Activated CD4-positive, alpha-beta T cell treated with anti-CD3 and anti-CD28 coated beads, Interleukin-2, amount 10 ng/mL, durations not matched to agents 24 days and 14 days (primary cell): ENCODE measurements around the gene VAV1. TPM values are rescaled to one million over a fixed set of nuclear protein-coding genes. Genes with fewer than 3 reads are reported as not detected.
"Not testable (repeated sequence)": the region's sequence is repeated elsewhere in the genome, so short reads cannot be mapped to it uniquely, and the experiment has no call there.

Experiments
- DNase-seq: peaks from one replicate; pipeline ENCODE4 v3.0.0; 2022
- H3K27ac Mint-ChIP-seq: one replicate; pipeline ENCODE4 v1.8.0; 2022; ENCODE audit warnings: mild to moderate bottlenecking, mixed read lengths
- H3K27me3 Mint-ChIP-seq: one replicate; pipeline ENCODE4 v1.8.0; 2022; ENCODE audit warnings: mixed read lengths
- H3K36me3 Mint-ChIP-seq: one replicate; pipeline ENCODE4 v1.8.0; 2022; ENCODE audit warnings: low read depth, mild to moderate bottlenecking, mixed read lengths
- H3K4me1 Mint-ChIP-seq: one replicate; pipeline ENCODE4 v1.8.0; 2021; ENCODE audit warnings: mixed read lengths
- H3K4me3 Mint-ChIP-seq: one replicate; pipeline ENCODE4 v1.8.0; 2022; ENCODE audit warnings: mild to moderate bottlenecking, moderate library complexity, mixed read lengths
- H3K9me3 Mint-ChIP-seq: one replicate; pipeline ENCODE4 v1.8.0; 2021; ENCODE audit warnings: mixed read lengths
- intact Hi-C: fragments of 100-400 bp; cut with micrococcal nuclease; formaldehyde crosslinking; loops from one replicate; pipeline ENCODE4 v1.15.1; 2023
- total RNA-seq: library from RNA; stranded (reverse); gene quantifications from 2 replicates; pipeline ENCODE4 v1.2.3, GENCODE V29; 2022

Gene VAV1
- total RNA-seq, 1 donor from 2014 or later = 78.9 TPM

DNA sequence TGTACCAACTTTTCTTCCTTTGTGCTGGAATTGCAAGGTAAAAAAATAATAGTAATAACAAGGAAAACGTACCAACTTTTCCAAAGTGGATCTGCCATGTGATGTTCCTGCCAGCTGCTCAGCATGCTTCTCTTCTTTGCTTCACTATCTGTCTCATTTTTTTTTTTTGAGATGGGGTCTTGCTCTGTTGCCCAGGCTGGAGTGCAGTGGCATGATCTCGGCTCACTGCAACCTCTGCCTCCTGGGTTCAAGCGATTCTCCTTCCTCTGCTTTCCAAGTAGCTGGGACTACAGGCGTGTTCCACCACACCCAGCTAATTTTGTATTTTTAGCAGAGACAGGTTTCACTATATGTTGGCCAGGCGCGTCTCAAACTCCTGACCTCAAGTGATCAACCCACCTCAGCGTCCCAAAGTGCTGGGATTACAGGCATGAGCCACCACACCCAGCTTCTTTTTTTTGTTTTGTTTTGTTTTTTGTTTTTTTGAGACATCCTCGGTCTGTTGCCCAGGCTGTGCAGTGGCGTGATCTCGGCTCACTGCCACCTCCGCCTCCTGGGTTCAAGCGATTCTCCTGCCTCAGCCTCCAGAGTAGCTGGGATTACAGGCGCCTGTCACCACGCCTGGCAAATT, 27.8 kb downstream of the VAV1 start:
- DNase-seq = peak; percentile 74
- peak overlapping the region; percentile 93 for H3K4me3 Mint-ChIP-seq
- peaks cover 38% of the 10 kb centered on the region for H3K36me3 Mint-ChIP-seq
- peak overlapping the region; percentile 99 for H3K27ac Mint-ChIP-seq
- not testable (repeated sequence) for H3K27me3 Mint-ChIP-seq, H3K9me3 Mint-ChIP-seq
- intact Hi-C loops = loop anchor here (2.0 to 5.0 kb wide), 4 partner anchors 63 to 373 kb away; partner anchors contain the start of gene GPR108
- H3K4me1 Mint-ChIP-seq = peaks cover 60% of the 10 kb centered on the region

DNA sequence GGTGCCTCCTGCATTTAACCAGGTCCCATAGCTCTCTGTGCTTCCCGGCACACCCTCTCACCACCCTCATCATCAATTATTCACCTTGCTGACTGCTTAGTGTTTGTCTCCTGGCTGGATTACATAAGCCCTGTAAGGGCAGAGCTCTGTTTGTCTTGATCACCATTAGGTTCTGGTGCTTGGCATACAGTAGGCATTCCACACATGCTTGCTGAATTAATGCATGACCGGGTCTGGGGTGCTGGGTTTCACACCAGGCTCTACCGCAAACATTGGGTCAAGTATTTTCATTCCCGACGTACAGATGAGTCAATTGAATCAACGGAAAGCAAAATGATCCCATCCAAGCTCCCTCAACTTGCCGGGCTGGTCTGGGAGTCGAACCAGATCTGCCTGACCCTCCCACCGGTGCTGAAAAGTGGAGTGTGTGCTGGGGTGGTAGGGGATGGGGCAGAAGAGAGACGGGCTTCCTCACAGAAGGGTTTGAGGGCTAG, 28.5 kb downstream of the VAV1 start:
- Mint-ChIP-seq H3K9me3 (no peaks in the 10 kb centered on the region), H3K27ac (peak overlapping the region; percentile 99), H3K4me3 (peak overlapping the region; percentile 93), H3K4me1 (peaks cover 58% of the 10 kb centered on the region), H3K27me3 (no peaks in the 10 kb centered on the region), H3K36me3 (peaks cover 34% of the 10 kb centered on the region)
- intact Hi-C loops = loop anchor here (1.0 to 5.0 kb wide), 5 partner anchors 28 to 374 kb away; partner anchors contain the start of gene GPR108
- no peak for DNase-seq

DNA sequence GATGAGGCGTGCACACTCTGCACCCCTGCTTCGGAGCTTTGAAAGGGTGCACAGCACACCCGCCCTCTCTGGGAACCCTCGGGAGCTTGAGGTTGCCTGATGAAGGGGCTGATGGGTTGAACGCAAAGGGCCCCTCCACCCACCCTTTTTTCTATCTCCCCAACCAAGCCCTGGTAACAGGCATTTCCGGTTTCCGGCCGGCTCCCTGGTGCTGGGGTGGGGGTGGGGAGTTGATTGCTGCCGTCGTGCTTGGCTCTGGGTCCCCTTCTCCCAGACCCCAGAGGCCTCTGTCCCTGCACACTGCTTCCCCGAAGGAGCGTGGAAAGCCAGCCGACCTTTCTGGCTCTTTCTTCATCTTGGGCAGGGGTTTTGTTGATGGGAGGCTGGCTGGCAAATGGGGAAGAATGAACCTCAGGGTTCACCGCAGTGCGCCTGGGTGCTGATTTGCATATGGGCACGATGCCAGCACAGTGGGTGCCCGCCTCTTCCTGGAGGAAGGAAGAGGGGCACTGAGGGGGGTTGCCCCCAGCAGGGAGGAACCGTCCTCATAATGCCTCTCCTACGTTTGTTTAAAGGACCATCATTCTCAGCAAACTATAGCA, 29.1 kb downstream of the VAV1 start:
- Mint-ChIP-seq H3K4me1 (peaks cover 55% of the 10 kb centered on the region), H3K4me3 (peak overlapping the region; percentile 93), H3K27ac (peak overlapping the region; percentile 99), H3K9me3 (no peaks in the 10 kb centered on the region), H3K36me3 (peaks cover 33% of the 10 kb centered on the region), H3K27me3 (no peaks in the 10 kb centered on the region)
- intact Hi-C loops = loop anchor here (1.0 to 5.0 kb wide), 7 partner anchors 13 to 374 kb away; partner anchors contain the start of genes GPR108 and SH2D3A
- peak; percentile 93 for DNase-seq

DNA sequence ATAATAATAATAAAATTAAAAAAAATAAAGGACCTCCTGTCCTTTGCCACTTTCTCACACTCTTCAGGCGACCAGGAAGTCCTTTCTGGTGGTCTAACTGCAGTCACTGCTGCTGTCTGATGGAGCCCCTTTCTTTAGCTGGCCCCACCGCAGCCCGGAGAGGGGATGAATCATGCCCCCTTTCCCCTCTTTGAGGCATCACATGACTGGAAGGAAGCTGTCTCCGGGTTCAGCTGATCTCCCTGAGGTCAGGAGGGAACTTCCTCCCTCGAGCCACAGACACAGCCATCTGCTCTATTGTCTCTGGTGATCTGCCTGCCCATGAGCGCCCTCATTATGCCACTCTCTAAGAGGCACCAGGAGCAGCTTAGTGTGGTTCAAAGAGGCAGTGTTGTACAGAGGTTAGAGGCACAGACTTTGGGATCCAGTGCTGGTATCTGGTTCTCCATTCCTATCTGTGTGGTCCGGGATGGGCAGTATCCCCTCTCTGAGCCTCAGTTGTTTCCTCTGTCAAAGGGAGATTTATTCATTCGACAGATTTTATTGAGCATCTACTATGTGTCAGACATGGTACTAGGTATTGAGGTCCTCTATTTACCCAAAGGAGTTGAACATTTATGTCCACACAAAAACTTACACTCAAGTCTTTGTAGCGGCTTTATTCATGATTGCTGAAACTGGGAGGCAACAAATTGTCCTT, 30.0 kb downstream of the VAV1 start:
- DNase-seq = peak; percentile 90
- peaks cover 50% of the 10 kb centered on the region for H3K4me1 Mint-ChIP-seq
- H3K27ac Mint-ChIP-seq = peak overlapping the region; percentile 99
- H3K4me3 Mint-ChIP-seq = peak overlapping the region; percentile 93
- H3K27me3 Mint-ChIP-seq = no peaks in the 10 kb centered on the region
- no peaks in the 10 kb centered on the region for H3K9me3 Mint-ChIP-seq
- intact Hi-C loops = loop anchor here (1.0 to 5.0 kb wide), 4 partner anchors 12 to 375 kb away; partner anchors contain the start of gene SH2D3A
- H3K36me3 Mint-ChIP-seq = peaks cover 32% of the 10 kb centered on the region

DNA sequence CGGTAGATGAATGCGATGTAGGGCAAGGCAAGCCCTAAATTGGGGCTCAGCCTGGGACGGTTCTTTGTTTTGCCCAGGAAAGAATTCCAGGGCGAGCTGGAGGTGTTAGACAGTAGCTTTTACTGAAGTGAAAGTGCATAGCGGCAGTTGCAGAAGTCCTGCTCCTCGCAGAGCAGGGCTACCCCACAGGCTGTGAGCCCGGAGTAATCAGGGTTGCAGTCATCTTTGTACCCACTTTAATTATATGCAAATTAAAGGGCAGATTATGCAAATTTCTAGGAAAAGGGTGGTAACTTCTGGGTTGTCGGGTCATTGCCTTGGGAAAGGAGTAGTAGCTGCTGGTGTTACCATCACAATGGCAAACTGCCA, 30.5 kb downstream of the VAV1 start:
- peaks cover 32% of the 10 kb centered on the region for H3K36me3 Mint-ChIP-seq
- intact Hi-C loops = loop anchor here (5.0 kb wide), 2 partner anchors 141 to 376 kb away; no protein-coding TSS in a partner anchor
- DNase-seq = peak; percentile 59
- H3K4me1 Mint-ChIP-seq = peaks cover 45% of the 10 kb centered on the region
- no peaks in the 10 kb centered on the region for H3K9me3 Mint-ChIP-seq
- peak overlapping the region; percentile 99 for H3K27ac Mint-ChIP-seq
- peak overlapping the region; percentile 93 for H3K4me3 Mint-ChIP-seq
- H3K27me3 Mint-ChIP-seq = no peaks in the 10 kb centered on the region

DNA sequence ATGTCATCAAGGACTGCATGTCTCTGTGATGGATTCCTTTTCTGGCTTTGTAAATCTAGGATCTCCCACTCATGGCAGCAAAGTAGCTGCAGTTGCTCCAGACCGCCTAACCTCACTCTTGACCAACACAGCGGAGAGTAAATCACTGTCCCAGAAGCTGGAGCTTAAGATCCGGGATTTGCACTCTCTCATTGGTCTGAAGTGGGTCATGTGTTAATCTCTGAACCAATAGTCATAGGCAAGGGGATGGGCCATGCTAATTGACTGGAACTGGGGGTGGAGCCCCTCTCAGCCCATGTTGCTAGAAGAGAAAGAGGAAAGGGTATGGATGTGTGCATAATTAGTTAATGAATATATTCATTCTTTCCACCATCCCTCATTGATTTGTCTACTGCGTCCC, 34.0 kb downstream of the VAV1 start:
- Mint-ChIP-seq H3K4me3 (no peak overlapping the region), H3K4me1 (peaks cover 30% of the 10 kb centered on the region), H3K9me3 (no peaks in the 10 kb centered on the region), H3K27me3 (no peaks in the 10 kb centered on the region), H3K36me3 (peaks cover 39% of the 10 kb centered on the region), H3K27ac (no peak overlapping the region)
- DNase-seq = no peak
- intact Hi-C loops = no loop called here

DNA sequence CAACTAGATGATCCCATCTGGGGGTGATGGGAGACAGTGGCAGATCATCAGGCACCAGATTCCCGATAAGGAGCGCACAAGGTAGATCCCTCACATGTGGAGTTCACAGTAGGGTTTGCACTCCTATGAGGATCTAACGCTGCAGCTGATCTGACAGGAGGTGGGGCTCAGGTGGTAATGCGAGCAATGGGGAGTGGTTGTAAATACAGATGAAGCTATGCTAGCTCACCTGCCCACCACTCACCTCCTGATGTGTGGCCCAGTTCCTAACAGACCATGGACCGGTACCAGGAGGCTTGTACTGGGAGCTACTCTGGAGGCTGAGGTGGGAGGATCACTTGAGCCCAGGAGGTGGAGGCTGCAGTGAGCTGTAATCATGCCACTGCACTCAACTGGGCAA, 34.8 kb downstream of the VAV1 start:
- no peaks in the 10 kb centered on the region for H3K9me3 Mint-ChIP-seq
- DNase-seq = no peak
- intact Hi-C loops = no loop called here
- no peaks in the 10 kb centered on the region for H3K27me3 Mint-ChIP-seq
- H3K27ac Mint-ChIP-seq = no peak overlapping the region
- peaks cover 43% of the 10 kb centered on the region for H3K36me3 Mint-ChIP-seq
- H3K4me1 Mint-ChIP-seq = peaks cover 31% of the 10 kb centered on the region
- no peak overlapping the region for H3K4me3 Mint-ChIP-seq

DNA sequence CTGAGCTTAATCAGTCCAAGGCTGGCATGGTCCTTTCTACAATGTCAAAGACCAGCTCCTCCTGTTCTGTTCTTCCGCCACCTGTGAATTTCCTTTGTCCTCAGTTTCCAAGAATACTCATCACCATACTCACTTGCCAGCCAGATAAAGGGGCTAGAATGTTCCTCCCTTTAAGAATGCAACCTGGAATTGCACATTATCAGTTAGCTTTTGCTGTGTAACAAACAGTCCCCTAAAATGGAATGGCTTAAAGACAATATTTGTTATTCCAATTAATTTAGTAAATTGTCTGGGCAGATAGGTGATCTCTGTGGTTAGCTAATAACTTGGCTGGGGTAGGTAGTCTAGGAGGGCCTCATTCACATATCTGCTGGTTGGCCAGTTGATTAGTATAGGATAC, 36.0 kb downstream of the VAV1 start:
- H3K27me3 Mint-ChIP-seq = no peaks in the 10 kb centered on the region
- intact Hi-C loops = no loop called here
- H3K4me3 Mint-ChIP-seq = no peak overlapping the region
- H3K27ac Mint-ChIP-seq = no peak overlapping the region
- DNase-seq = no peak
- peaks cover 45% of the 10 kb centered on the region for H3K36me3 Mint-ChIP-seq
- H3K9me3 Mint-ChIP-seq = peaks cover 5% of the 10 kb centered on the region
- peaks cover 33% of the 10 kb centered on the region for H3K4me1 Mint-ChIP-seq

DNA sequence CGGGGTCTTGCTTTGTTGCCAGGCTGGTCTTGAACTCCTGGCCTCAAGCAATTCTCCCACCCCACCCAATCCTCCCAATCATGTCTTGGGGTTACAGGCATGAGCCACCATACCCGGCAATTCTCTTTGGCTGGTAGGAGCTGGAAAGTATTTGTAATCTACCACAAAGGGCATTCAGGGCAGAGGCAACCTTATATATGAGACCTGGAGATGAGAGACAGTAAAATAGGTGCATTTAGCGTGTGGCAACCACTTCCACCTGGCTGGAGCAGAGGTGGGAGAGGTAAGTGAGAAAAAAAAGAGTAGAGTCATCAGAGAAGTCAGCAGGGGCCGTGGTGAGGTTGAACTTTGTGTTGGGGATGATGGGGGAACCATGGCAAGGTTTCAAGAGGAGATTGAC, 36.8 kb downstream of the VAV1 start:
- H3K4me3 Mint-ChIP-seq = no peak overlapping the region
- peaks cover 5% of the 10 kb centered on the region for H3K9me3 Mint-ChIP-seq
- intact Hi-C loops = no loop called here
- H3K27ac Mint-ChIP-seq = peak overlapping the region; percentile 21
- peaks cover 35% of the 10 kb centered on the region for H3K4me1 Mint-ChIP-seq
- peaks cover 41% of the 10 kb centered on the region for H3K36me3 Mint-ChIP-seq
- DNase-seq = no peak
- no peaks in the 10 kb centered on the region for H3K27me3 Mint-ChIP-seq

DNA sequence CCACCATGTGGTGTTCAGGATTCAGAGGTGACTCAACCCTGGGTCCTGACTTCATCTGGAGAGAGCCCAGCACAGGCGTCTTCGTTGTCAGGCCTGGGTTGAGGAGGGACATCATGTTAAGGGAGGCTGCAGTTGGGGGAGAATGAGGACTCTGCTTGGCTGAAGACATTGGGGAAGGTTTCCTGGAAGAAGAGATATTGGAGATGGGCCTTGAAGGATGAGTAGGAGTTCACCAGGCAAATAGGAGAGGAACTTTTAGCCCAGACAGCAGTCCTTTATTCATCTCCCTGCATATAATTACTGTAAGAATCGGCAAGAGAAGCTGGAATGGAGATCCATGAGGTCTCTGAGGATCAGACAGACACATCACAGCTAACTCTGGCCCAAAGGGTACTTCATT, 38.9 kb downstream of the VAV1 start:
- DNase-seq = no peak
- intact Hi-C loops = no loop called here
- peaks cover 43% of the 10 kb centered on the region for H3K4me1 Mint-ChIP-seq
- H3K27ac Mint-ChIP-seq = no peak overlapping the region
- H3K9me3 Mint-ChIP-seq = peaks cover 5% of the 10 kb centered on the region
- peaks cover 44% of the 10 kb centered on the region for H3K36me3 Mint-ChIP-seq
- no peaks in the 10 kb centered on the region for H3K27me3 Mint-ChIP-seq
- no peak overlapping the region for H3K4me3 Mint-ChIP-seq

DNA sequence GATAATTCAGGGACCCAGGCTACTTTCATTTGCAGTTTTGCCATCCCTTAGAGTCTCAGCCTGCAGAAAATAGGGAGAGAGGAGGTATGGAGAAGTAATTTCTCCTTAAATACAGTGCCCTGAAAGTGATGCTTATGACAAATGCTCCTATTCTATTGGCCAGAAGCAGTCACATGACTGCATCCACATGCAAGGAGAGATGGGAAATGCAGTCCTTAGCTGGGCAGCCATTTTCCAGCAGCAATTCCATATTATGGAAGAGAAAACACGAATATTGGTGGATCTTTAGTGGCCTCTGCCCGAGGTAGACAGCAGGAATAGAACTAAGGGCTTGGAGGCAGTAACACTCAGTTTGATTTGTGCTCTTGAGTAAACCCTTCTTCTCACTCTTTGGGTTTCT, 39.4 kb downstream of the VAV1 start:
- no peaks in the 10 kb centered on the region for H3K27me3 Mint-ChIP-seq
- H3K4me3 Mint-ChIP-seq = no peak overlapping the region
- no peak for DNase-seq
- intact Hi-C loops = no loop called here
- peaks cover 5% of the 10 kb centered on the region for H3K9me3 Mint-ChIP-seq
- H3K4me1 Mint-ChIP-seq = peaks cover 44% of the 10 kb centered on the region
- no peak overlapping the region for H3K27ac Mint-ChIP-seq
- peaks cover 42% of the 10 kb centered on the region for H3K36me3 Mint-ChIP-seq

DNA sequence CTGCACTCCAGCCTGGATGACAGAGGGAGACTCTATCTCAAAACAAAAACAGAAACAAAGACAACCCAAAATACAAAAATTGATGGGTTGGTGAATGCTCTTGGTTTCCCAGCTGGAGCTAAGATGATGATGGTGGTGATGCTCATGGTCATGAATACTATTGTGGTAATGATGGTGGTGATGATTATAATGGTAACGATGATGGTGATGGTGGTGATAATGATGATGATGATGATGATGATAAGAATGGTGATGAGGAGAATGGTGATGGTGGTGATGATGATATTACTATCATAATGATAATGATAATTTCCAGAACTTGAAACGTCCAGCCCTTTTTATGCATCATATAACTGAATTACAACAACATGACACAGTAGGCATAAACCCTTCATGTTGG, 40.1 kb downstream of the VAV1 start:
- Mint-ChIP-seq H3K27ac (no peak overlapping the region), H3K27me3 (no peaks in the 10 kb centered on the region), H3K4me3 (no peak overlapping the region), H3K36me3 (peaks cover 42% of the 10 kb centered on the region), H3K4me1 (peaks cover 45% of the 10 kb centered on the region), H3K9me3 (peaks cover 5% of the 10 kb centered on the region)
- no peak for DNase-seq
- intact Hi-C loops = no loop called here

DNA sequence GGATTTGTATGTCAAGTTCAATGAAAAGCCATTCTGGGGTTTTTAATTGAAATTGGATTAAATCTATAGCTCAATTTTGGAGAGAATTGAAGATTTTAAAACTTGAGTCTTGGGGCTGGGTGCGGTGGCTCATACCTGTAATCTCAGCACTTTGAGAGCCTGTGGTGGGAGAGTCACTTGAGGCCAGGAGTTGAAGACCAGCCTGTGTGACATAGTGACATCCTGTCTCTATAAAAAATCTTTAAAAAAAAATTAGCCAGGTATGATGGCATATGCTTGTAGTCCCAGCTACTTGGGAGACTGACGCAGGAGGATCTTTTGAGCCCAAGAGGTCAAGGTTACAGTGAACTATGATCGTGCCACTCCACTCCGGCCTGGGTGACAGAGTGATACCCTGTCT, 41.2 kb downstream of the VAV1 start:
- Mint-ChIP-seq H3K9me3 (peaks cover 9% of the 10 kb centered on the region), H3K4me3 (no peak overlapping the region), H3K4me1 (peaks cover 49% of the 10 kb centered on the region), H3K36me3 (peaks cover 46% of the 10 kb centered on the region), H3K27me3 (no peaks in the 10 kb centered on the region), H3K27ac (no peak overlapping the region)
- no peak for DNase-seq
- intact Hi-C loops = loop anchor here (1.0 to 2.0 kb wide), 2 partner anchors 11 to 41 kb away; partner anchors contain the start of gene VAV1

DNA sequence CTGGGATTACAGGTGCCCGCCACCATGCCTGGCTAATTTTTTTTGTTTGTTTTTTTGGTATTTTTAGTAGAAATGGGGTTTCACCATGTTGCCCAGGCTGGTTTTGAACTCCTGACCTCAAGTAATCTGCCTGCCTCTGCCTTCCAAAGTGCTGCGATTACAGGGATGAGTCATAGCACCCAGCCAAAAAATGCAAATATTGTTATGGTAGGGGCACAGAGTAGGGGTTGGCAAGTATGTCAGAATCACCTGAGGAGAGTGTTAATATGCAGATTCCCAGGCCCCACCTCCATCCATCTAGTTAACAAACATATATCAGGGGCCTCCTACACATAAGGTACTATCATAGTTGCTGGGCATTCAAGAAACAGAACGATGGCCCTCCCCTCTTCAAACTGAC, 44.7 kb downstream of the VAV1 start:
- intact Hi-C loops = no loop called here
- H3K36me3 Mint-ChIP-seq = peaks cover 54% of the 10 kb centered on the region
- H3K27ac Mint-ChIP-seq = peak overlapping the region; percentile 66
- peaks cover 34% of the 10 kb centered on the region for H3K4me1 Mint-ChIP-seq
- H3K9me3 Mint-ChIP-seq = peaks cover 14% of the 10 kb centered on the region
- no peak for DNase-seq
- no peak overlapping the region for H3K4me3 Mint-ChIP-seq
- H3K27me3 Mint-ChIP-seq = no peaks in the 10 kb centered on the region
